ENCODE measurements around the gene PDLIM3.
"Not testable (repeated sequence)": the region's sequence is repeated elsewhere in the genome, so short reads cannot be mapped to it uniquely, and the experiment has no call there.

The PDLIM3 gene

DNA sequence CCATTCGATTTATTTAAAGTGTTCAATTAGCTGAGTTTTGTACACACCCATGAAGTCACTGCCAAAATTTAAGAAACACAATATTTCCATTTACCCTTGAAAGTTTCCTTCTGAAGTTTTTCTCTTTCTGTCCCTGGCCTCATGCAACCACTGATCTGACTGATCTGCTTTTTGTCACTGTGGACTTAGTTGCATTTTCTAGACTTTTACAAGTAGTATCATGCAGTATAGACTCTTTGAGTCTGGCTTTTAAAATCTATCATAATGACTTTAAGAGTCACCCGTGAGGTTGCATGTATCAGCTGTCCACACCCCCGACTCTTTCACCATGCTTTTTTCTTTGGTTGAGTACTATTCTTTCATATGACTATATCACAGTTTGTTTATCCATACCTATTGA is 29.0 kb upstream of the PDLIM3 start:
- ATAC-seq = no peak
- no peaks in the 10 kb centered on the region for H3K36me3 Mint-ChIP-seq
- H3K4me1 Mint-ChIP-seq = no peaks in the 10 kb centered on the region
- H3K4me3 Mint-ChIP-seq = no peak overlapping the region
- H3K27me3 Mint-ChIP-seq = peaks cover 30% of the 10 kb centered on the region
- no peaks in the 10 kb centered on the region for H3K9me3 Mint-ChIP-seq
- H3K27ac Mint-ChIP-seq = no peak overlapping the region

DNA sequence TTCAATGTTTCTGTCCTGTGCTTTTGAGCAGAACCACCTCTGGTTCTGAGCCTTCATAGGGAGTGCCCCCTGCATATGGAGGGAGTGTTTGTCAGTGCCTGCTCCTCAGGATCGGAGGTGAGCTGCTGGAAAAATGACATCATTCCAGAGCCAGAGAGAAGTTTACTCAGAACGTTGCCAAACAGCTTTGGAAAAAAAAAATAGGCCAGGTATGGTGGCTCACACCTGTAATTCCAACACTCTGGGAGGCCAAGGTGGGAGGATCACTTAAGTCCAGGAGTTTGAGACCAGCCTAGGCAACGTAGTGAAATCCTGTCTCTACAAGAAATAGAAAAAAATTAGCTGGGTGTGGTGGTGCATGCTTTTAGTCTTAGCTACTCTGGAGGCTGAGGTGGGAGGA is 27.2 kb upstream of the PDLIM3 start:
- ATAC-seq = no peak
- H3K4me1 Mint-ChIP-seq = no peaks in the 10 kb centered on the region
- no peak overlapping the region for H3K27ac Mint-ChIP-seq
- peaks cover 3% of the 10 kb centered on the region for H3K9me3 Mint-ChIP-seq
- no peaks in the 10 kb centered on the region for H3K36me3 Mint-ChIP-seq
- no peak overlapping the region for H3K4me3 Mint-ChIP-seq
- H3K27me3 Mint-ChIP-seq = peaks cover 48% of the 10 kb centered on the region

DNA sequence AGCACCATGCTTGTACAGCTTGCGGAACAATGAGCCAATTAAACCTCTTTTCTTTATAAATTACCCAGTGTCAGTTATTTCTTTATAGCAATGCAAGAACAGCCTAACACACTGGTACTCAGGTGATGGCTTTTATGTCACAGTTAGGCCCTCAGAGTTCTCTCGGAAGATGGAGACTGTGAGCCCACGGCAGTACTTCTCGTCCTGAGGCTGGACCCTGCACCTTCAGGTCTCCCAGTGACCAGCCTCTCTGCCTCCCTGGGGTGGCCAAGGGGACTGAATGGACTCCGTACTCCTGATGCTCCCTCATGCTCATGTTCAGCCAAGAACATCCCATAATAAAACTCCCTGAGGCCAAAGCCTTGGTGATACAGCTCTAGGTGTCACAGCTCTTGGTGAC is 25.0 kb upstream of the PDLIM3 start:
- Mint-ChIP-seq H3K27me3 (peaks cover 67% of the 10 kb centered on the region), H3K4me1 (no peaks in the 10 kb centered on the region), H3K4me3 (no peak overlapping the region), H3K27ac (no peak overlapping the region), H3K36me3 (no peaks in the 10 kb centered on the region), H3K9me3 (peaks cover 6% of the 10 kb centered on the region)
- no peak for ATAC-seq

DNA sequence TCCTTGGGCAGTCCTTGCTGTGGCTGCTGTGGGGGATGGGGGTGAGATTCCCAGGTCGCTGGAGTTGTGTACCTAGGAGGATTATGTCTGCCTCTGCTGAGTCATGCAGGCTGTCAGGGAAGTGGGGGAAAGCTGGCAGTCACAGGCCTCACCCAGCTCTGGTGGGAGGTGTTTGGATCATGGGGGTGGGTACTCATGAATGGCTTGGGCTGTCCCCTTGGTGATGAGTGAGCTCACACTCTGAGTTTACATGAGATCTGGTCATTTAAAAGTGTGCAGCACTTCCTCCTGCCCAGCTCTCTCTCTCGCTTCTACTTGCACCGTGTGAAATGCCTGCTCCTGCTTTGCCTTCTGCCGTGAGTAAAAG is 24.6 kb upstream of the PDLIM3 start:
- H3K27me3 Mint-ChIP-seq = peaks cover 67% of the 10 kb centered on the region
- ATAC-seq = no peak
- no peak overlapping the region for H3K4me3 Mint-ChIP-seq
- H3K4me1 Mint-ChIP-seq = no peaks in the 10 kb centered on the region
- H3K9me3 Mint-ChIP-seq = peaks cover 6% of the 10 kb centered on the region
- H3K36me3 Mint-ChIP-seq = no peaks in the 10 kb centered on the region
- H3K27ac Mint-ChIP-seq = no peak overlapping the region

DNA sequence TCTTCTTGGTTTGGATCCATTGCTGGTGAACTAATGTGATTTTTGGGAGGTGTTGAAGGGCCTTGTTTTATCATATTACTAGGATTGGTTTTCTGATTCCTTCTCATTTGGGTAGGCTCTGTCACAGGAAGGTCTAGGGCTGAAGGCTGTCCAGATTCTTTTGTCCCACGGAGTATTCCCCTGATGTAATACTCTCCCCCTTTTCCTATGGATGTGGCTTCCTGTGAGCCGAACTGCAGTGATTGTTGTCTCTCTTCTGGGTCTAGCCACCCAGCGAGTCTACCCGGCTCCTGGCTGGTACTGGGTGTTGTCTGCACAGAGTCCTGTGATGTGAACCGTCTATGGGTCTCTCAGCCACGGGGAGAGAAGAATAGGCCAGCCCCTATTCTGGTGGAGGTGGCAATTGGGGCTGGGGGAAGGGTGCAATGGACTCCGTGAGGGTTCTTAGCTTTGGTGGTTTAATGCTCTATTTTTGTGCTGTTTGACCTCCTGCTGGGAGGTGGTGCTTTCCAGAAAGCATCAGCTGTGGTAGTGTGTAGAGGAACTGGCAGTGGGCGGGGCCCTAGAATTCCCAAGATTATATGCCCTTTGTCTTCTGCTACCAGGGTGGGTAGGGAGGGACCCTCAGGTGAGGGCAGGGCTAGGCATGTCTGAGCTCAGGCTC is 24.1 kb upstream of the PDLIM3 start:
- peaks cover 67% of the 10 kb centered on the region for H3K27me3 Mint-ChIP-seq
- H3K27ac Mint-ChIP-seq, H3K4me1 Mint-ChIP-seq, ATAC-seq, H3K4me3 Mint-ChIP-seq, H3K36me3 Mint-ChIP-seq, H3K9me3 Mint-ChIP-seq: not testable (repeated sequence)

DNA sequence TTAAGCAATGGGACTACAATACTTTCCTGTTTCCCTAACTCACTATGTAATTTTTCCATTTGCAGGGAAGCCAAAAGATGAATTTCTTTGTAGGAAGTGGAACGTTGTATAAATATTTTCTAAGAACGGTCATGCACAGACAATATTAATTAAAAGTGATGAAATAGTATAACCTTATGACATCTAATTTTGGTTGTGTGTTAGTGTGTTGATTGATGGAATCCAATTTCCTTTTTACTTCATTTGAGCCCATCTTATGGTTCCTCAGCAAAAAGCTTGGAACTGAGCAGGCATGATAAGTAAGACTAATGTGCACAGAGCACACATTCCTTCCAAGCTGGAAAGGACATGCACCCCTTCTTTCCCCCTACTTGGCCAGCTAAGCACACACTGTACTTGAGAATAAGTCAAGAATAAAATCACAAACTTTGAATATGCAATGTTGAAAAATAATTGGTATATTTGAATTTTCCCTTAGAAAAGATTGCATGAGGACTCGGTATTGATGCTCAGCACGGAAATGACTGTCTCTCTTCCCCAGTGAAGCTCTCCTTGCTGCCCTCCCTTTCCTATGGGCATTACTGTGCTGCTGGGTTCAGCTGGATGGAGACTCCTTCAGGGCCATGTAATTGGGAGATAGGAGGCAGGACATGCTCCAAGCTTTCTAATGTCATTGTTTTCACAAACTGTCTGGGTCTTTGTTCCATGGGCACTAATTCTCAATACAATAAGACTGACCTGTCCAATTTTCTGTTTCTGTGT is 19.2 kb upstream of the PDLIM3 start:
- H3K36me3 Mint-ChIP-seq = no peaks in the 10 kb centered on the region
- peaks cover 6% of the 10 kb centered on the region for H3K9me3 Mint-ChIP-seq
- H3K4me1 Mint-ChIP-seq = no peaks in the 10 kb centered on the region
- no peak overlapping the region for H3K27ac Mint-ChIP-seq
- H3K27me3 Mint-ChIP-seq = peaks cover 39% of the 10 kb centered on the region
- no peak for ATAC-seq
- no peak overlapping the region for H3K4me3 Mint-ChIP-seq

DNA sequence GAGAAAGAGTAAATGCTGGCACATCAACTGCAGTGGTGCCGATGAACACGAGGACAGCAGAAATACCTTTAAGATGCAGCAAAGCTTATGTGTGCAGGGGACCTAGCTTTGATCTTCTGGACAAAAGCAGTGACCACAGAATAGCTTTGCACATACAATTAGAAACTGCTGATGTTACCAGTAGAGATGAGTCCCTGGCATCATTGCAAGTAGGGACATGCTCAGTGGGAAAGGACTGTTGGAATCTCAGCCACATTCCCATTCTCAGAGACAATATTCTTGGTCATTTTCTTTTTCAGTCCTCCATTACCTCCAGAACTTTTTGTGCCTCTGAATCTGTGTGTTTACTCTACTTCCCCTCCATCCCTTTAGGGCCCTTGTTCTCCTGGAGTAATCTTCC is 16.9 kb upstream of the PDLIM3 start:
- no peak for ATAC-seq
- Mint-ChIP-seq H3K27ac (no peak overlapping the region), H3K4me1 (no peaks in the 10 kb centered on the region), H3K27me3 (peaks cover 16% of the 10 kb centered on the region), H3K4me3 (no peak overlapping the region), H3K9me3 (peaks cover 2% of the 10 kb centered on the region), H3K36me3 (no peaks in the 10 kb centered on the region)

DNA sequence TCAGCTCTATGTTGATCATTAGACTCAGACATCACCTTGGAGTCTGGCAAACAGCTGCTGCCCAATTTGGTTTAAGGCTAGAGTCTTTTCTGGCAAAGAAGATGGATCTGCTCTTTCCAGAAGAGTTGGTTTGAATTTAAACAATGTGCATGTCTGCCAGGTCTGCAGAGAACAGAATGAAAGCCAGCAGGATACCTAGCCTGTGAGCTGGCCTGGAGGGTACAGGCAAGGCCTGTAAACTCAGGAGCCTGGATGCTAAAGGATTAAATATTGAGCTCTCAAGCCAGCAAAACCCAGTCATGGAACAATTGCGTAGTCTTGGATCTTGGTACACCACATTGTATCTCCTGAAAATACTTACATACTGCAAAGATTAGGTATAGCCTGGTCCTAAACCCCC is 15.6 kb upstream of the PDLIM3 start:
- no peak overlapping the region for H3K4me3 Mint-ChIP-seq
- no peak for ATAC-seq
- H3K27me3 Mint-ChIP-seq = peaks cover 2% of the 10 kb centered on the region
- H3K27ac Mint-ChIP-seq = no peak overlapping the region
- H3K9me3 Mint-ChIP-seq = no peaks in the 10 kb centered on the region
- H3K4me1 Mint-ChIP-seq = no peaks in the 10 kb centered on the region
- H3K36me3 Mint-ChIP-seq = no peaks in the 10 kb centered on the region

DNA sequence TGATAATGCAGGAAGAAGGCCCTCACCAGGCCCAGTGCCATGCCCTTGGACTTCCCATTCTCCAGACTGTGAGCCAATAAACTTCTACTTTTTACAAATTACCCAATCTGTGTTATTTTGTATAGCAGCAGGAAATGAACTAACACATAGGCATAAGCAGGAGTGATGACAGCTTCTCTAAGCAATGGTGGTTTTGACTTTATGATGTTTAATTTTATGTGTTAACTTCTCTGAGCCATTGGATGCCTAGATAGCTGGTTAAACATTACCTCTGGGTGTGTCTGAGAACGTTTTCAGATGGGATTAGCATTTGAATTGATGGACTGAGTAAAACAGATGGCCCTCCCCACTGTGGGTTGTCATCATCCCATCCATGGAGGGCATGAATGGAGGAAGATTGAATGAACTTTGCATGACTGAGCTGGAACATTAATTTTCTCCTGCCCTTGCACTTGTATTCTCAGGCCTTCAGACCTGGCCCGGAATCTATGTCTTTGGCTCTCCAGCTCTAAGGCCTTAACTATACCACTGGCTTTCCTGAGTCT is 13.9 kb upstream of the PDLIM3 start:
- Mint-ChIP-seq H3K4me3 (no peak overlapping the region), H3K27ac (no peak overlapping the region), H3K27me3 (no peaks in the 10 kb centered on the region), H3K9me3 (no peaks in the 10 kb centered on the region), H3K4me1 (no peaks in the 10 kb centered on the region), H3K36me3 (no peaks in the 10 kb centered on the region)
- ATAC-seq = no peak

DNA sequence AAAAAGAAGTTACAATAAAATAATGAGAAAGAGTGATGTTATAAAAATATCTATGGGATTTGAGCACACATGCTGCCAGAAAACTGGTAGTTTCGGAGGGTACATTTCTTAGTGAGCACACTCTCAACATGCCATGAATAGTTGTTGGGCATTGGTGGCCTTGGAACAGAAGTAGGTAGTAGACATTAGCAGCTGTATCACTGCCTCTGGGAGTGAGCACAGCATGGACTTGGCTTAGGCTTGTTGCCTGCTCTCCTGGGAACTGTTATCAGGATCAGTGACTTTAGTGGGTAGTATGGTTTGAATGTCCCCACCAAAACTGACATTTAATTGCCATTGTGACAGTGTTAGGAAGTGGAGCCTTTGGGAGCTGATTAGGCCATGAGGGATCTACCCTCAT is 13.3 kb upstream of the PDLIM3 start:
- ATAC-seq = no peak
- Mint-ChIP-seq H3K27me3 (no peaks in the 10 kb centered on the region), H3K4me1 (no peaks in the 10 kb centered on the region), H3K27ac (no peak overlapping the region), H3K36me3 (no peaks in the 10 kb centered on the region), H3K9me3 (no peaks in the 10 kb centered on the region), H3K4me3 (no peak overlapping the region)

DNA sequence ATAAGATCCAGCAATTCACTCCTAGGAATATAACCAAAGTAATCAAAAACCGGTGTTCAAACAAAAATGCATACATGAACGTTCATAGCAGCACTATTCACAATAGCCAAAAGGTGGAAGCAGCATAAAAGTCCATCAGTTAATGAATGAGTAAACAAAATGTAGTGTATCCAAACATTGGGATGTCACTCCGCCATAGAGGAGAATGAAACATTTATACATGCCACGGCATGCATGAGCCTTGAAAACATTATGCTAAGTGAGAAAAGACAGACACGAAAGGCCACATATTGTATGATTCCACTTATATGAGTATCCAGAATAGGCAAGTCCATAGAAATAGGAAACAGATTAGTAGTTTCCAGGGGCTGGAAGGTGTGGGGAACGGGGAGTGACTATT is 11.0 kb upstream of the PDLIM3 start:
- no peaks in the 10 kb centered on the region for H3K36me3 Mint-ChIP-seq
- no peaks in the 10 kb centered on the region for H3K4me1 Mint-ChIP-seq
- H3K27me3 Mint-ChIP-seq = no peaks in the 10 kb centered on the region
- ATAC-seq = no peak
- no peak overlapping the region for H3K27ac Mint-ChIP-seq
- H3K9me3 Mint-ChIP-seq = no peaks in the 10 kb centered on the region
- no peak overlapping the region for H3K4me3 Mint-ChIP-seq

DNA sequence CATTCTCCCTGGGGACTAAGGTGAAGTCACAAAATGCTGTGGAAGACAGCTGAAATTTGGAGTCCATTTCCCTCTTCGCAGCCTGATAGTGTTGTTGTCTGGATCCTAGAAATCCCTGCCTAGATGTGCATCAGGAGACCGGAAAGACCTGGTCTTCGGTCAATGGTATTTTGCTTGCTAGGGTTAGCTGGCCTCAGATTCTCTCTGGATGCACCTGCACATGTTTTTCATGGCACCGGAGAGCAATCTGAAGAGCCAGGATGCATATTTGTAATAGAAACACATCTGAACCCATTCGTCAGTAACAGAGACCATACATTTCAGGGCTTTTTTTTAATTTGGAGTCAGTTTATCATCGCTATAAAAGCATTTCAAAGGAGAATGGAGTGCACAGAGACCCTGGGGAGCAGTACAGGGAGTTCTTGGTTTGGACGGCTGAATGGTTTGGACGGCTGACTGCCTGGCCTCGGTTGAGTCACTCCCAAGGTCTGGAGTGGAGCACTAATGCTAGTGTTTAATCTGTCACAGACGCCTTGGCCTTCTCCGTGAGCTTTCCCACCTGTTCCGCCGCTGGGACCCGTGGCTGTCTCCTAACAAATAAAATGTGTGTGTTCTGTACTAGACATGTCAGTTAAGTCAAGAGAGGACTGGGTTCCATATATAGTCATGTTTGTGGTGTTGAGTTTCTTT is 7.5 kb upstream of the PDLIM3 start:
- H3K4me3 Mint-ChIP-seq = no peak overlapping the region
- no peaks in the 10 kb centered on the region for H3K9me3 Mint-ChIP-seq
- no peak overlapping the region for H3K27ac Mint-ChIP-seq
- H3K4me1 Mint-ChIP-seq = no peaks in the 10 kb centered on the region
- no peak for ATAC-seq
- H3K36me3 Mint-ChIP-seq = no peaks in the 10 kb centered on the region
- H3K27me3 Mint-ChIP-seq = no peaks in the 10 kb centered on the region

DNA sequence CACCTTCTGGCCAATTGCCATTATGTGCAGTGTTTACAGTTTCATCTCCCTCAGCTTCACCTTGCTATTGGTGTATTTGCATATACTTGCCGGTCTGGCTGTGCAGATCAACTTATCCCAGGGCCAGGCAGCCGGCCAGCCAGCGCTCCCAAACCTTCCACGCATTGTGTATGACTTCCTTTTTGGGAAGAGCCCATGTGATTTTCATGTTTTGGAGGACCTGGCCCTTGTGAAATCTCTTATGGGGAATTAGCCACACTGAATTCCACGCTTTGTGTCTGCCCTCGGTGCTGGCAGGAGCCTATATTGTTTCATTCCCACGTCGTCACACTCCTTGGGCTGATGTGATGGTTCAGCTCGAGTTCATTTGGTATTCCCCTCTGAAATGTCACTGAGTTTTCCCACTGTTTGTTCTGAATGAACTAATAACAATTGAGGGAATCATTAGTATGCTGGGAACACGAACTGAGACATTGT is 6.0 kb upstream of the PDLIM3 start:
- no peak overlapping the region for H3K27ac Mint-ChIP-seq

DNA sequence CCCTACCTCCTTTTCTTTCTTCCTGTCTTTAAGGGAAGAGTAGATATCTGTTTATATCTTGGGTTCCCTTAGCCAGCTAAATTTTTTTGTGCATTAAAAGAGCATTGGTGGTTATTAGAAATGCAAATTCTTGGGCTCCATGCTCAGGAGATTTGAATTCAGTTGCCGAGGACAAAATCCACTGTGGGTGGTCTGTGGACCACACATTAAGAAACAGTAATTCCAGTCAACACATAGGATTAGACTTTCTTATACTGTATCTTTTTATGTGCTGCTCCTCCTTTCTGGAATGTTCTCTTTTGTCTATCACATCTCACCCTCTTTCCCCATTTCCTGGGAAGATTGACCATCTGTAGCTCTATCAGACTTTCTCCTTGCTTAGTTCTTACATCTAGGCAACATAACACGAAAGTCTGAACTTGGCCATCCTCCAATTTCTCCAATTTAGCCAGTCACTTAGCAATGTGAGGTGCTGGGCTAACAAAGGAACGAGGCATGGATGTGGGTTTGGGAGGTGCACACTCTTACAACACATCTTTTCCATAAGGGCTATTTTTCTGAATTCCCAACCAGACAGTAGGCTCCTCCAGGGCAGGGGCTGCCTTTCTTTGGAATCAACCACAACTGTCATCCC is 5.3 kb upstream of the PDLIM3 start:
- Mint-ChIP-seq H3K4me3 (no peak overlapping the region), H3K36me3 (no peaks in the 10 kb centered on the region), H3K4me1 (no peaks in the 10 kb centered on the region), H3K27ac (no peak overlapping the region), H3K9me3 (no peaks in the 10 kb centered on the region), H3K27me3 (no peaks in the 10 kb centered on the region)
- ATAC-seq = no peak

More for the DNA sequence above, 6.0 kb upstream of the PDLIM3 start:
- H3K9me3 Mint-ChIP-seq = no peaks in the 10 kb centered on the region
- no peak for ATAC-seq
- H3K4me3 Mint-ChIP-seq = no peak overlapping the region
- no peaks in the 10 kb centered on the region for H3K36me3 Mint-ChIP-seq
- H3K4me1 Mint-ChIP-seq = no peaks in the 10 kb centered on the region
- no peaks in the 10 kb centered on the region for H3K27me3 Mint-ChIP-seq

DNA sequence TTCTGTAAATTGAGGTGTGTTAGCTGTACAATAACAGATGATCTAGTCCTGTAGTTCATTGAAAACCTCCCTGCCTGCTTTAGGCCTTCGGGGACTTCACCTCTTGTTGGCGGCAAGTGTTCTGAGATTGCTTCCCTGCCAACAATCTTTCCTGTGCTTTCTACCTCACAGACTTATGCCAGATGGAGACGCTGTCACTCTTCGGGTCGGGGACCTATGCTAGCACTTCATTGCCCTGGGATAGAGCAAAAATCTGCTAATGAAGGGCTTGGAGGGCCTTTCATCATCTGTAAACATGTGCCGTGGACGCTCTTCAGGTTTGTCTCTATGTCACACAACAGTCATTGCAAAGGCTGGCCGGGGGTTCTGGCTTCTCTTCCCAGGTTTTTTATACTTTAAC is 4.7 kb upstream of the PDLIM3 start:
- H3K27ac Mint-ChIP-seq = no peak overlapping the region

More for the DNA sequence above, 4.7 kb upstream of the PDLIM3 start:
- H3K4me3 Mint-ChIP-seq = no peak overlapping the region
- no peaks in the 10 kb centered on the region for H3K9me3 Mint-ChIP-seq
- no peaks in the 10 kb centered on the region for H3K4me1 Mint-ChIP-seq
- H3K36me3 Mint-ChIP-seq = no peaks in the 10 kb centered on the region
- no peaks in the 10 kb centered on the region for H3K27me3 Mint-ChIP-seq
- ATAC-seq = no peak

Measured in stimulated activated memory B cell treated with anti-CD40 and anti-IgM and Interleukin-4, amounts not matched to agents 10 μg/mL and 1 μg/mL and 100 μg/mL, for 72 hours (primary cell).